Embryonic facial prominence (tissue), 1 donor: ENCODE measurements around the gene BCAM.
"Not testable (repeated sequence)": the region's sequence is repeated elsewhere in the genome, so short reads cannot be mapped to it uniquely, and the experiment has no call there.

Experiments
- DNase-seq: peaks from one replicate; pipeline ENCODE4 v3.0.0-alpha.2; 2016; ENCODE audit errors: extremely low spot score

The BCAM gene

DNA sequence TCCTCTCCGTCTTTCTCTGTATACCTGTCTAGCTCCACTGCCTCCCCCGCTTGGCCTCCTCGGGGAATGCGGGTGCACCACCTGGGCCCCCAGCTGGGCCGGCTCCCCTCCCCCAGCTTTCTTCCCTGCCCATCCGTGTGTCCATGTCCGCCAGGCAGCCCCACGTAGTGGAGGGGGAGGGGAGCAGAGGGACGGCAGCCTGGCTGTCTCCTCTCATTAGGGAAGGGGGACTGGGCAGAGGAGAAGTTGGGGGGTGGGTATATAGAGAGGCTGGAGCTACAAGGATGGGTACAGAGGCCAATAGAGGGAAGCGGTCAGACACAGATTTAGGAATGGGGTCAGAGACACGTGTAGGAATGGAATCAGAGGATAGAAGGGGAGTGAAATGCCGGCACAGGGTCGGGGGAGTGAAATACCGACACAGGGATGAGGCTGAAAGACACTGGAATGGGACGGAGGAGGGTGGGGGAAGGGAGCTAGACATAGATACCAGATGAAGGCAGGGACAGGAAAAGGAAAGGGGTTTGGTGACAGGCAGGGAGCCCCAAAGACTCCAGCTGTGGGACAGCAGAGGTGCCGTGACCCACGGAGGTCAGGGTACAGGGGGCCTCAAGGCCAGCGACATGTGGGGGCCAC is 40.0 kb downstream of the BCAM start:
- DNase-seq: no peak

GRCh38 chr19:44850641-44851109 is 41.8 kb downstream of the BCAM start:
- DNase-seq: no peak

GRCh38 chr19:44851427-44851826 is 42.5 kb downstream of the BCAM start:
- no peak for DNase-seq

- no peak for DNase-seq
Measured at GRCh38 chr19:44855606-44856005, 46.7 kb downstream of the BCAM start.

DNA sequence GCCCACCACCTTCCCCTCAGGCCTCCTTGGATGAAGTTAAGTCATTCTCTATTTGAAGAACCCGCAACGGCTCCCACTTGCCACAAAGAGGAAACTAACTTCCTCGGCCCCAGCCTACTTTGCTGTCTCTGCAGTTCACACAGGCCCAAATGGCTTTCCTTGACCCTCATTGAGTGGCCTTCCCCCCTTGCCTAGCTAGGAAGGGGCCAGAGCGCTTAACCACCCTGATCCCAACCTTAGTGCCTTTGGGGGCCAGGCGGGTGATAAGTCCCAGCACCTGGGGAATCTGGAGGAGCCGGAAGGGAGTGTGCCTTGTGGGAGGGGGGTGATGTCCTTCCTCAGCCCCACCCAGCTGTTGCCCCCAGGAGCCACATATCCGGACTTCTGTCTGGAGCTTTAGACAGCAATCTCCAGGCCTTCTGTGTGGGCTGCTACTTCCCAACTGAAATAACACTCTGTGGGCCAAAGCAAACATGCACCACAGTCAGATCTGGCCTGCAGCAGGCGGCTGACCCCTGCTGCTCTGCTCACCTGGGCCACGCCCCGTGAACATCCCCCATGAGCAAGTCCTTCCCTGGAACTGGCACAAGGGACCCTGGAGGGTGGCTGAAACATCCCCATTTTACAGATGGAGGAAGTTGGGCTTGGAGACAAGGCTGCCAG is 47.6 kb downstream of the BCAM start:
- no peak for DNase-seq

DNA sequence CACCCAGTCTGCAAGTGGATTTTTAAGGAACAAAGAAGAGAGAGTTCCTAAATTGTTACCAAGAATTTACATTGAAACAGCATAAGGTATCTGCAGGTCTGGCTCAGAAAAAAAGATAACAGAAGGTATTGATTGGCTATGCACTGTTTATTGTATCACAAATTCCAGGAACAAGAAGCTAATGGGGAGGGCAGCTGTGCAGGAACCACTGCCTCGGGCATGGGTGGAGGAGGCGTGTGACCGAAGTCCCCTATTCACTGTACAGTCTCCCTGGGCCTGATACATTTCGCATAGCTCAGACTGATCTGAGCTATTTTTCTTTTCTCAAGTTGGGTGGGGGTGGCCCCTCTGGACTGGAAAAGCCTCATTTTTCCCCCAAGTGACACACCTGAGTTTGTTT is 48.9 kb downstream of the BCAM start:
- no peak for DNase-seq

DNA sequence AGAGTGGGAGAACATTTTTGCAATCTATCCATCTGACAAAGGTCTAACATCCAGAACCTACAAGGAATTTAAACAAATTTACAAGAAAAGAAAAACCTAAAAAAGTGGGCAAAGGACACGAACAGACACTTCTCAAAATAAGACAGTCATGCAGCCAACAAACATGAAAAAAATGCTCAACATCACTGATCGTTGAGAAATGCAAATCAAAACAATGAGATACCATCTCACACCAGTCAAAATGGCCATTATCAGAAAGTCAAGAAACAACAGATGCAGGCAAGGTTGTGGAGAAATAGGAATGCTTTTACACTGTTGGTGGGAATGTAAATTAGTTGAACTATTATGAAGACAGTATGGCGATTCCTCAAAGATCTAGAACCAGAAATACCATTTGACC is 52.7 kb downstream of the BCAM start:
- not testable (repeated sequence) for DNase-seq

DNA sequence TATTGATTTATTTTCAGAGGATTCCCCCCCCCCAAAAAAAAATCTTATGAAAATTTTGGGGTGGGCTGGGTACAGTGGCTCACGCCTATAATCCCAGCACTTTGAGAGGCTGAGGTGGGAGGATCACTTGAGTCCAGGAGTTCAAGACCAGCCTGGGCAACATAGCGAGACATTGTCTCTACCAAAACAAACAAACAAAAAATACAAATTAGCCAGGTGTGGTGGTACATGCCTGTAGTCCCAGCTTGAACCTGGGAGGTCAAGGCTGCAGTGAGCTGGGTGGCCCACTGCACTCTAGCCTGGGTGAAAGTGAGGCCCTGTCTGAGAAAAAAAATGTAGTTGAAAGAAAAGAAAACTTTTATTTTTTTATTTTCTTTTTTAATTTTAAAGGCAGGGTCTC is 55.1 kb downstream of the BCAM start:
- no peak for DNase-seq

DNA sequence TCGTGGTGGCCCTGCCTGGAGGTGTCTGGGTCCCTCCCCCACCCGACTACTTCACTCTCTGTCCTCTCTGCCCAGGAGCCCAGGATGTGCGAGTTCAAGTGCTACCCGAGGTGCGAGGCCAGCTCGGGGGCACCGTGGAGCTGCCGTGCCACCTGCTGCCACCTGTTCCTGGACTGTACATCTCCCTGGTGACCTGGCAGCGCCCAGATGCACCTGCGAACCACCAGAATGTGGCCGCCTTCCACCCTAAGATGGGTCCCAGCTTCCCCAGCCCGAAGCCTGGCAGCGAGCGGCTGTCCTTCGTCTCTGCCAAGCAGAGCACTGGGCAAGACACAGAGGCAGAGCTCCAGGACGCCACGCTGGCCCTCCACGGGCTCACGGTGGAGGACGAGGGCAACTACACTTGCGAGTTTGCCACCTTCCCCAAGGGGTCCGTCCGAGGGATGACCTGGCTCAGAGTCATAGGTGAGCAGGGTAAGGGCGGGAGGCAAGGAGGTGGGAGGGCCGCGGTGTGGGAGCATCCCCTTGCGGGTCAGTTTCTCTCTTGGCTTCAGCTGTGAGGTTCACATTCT is 56.4 kb downstream of the BCAM start:
- DNase-seq: no peak

- no peak for DNase-seq
Measured at GRCh38 chr19:44866664-44867063, 57.8 kb downstream of the BCAM start.

DNA sequence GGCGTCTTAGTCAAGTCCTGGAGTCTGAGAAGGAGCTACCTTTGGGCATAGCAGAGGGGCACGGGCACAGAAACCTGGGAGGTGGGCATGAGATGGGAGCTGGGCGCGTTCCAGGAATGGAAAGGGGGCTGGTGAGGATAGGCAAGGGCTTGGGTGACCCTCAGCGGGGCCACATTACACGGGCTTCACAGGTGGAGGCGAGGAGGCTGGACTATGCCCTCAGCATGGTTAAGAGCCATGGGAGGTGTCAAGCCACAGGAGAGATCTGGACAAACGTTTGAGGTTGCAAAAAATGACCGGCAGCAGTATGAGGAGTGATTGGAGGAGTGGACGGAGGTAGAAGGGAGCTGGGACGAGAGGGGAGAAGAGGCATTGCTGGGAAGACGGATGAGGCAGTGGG is 58.7 kb downstream of the BCAM start:
- DNase-seq: no peak

GRCh38 chr19:44869733-44870470 is 61.0 kb downstream of the BCAM start:
- DNase-seq: no peak
